K562 (cell line): ENCODE measurements around the gene OR4D9. TPM values are rescaled to one million over a fixed set of nuclear protein-coding genes. Genes with fewer than 3 reads are reported as not detected.
A peak's percentile ranks its signal among the peaks of the same experiment; 100 is the strongest.

Experiments
- ATAC-seq: fragments of 200-7000 bp; cut with Tn5 transposase; 3 replicates; pipeline ENCODE4 v1.9.1; 2020; ENCODE audit warnings: moderate library complexity
- BruUV-seq: library from RNA; stranded (reverse); fragments of 400-500 nt; replicated peaks from 2 replicates; lab custom pipeline; 2021; lab: Mats Ljungman, UMichigan
- CTCF ChIA-PET: fragments of 300-600 bp; formaldehyde crosslinking; extraction: SDS; loops from one replicate; lab custom pipeline; 2021; ENCODE audit warnings: low intra/inter-chr PET ratio; lab: Yijun Ruan, JAX
- POLR2A ChIA-PET: fragments of 300-600, 350-650 bp; sonication (Branson Sonifier 250); formaldehyde crosslinking; extraction: SDS; loops from one replicate; lab custom pipeline; 2021; ENCODE audit warnings: antibody characterized with exemption, inconsistent platforms; lab: Yijun Ruan, JAX
- DNase-seq, 4 experiments: peaks; one replicate each; pipeline versions ENCODE4 v3.0.0 to v3.0.0-alpha.2; 2011 to 2018; ENCODE audit warnings: low spot score in 3 of 4, mixed read lengths in 3 of 4; ENCODE audit errors: extremely low read depth in 1 of 4
- FAIRE-seq: peaks from 2 replicates; lab custom pipeline; 2011; peaks lifted over from hg19 to GRCh38; lab: Jason Lieb, UNC
- H2AFZ ChIP-seq: 2 replicates; pipeline ENCODE4 v1.6.0; 2011; ENCODE audit warnings: low read depth, low read length, control low read depth, inconsistent platforms
- H3K27ac ChIP-seq: fragments of 200-600 bp; 3 replicates; pipeline ENCODE4 v1.8.0; 2011; ENCODE audit warnings: low read depth, mild to moderate bottlenecking, control low read depth, inconsistent platforms, low read length, moderate library complexity, mixed read lengths; ENCODE audit errors: extremely low read depth
- H3K27me3 ChIP-seq, 2 experiments: fragments of 300-600 bp in 1 of 2; 2 replicates in 1 of 2; 3 replicates in 1 of 2; pipeline versions ENCODE4 v1.6.0 to v1.8.0; 2011; ENCODE audit warnings: inconsistent platforms in 2 of 2, low read length in 2 of 2, mild to moderate bottlenecking in 1 of 2, mixed read lengths in 1 of 2, moderate library complexity in 1 of 2; ENCODE audit not compliant: control insufficient read depth in 2 of 2, insufficient read depth in 2 of 2
- H3K36me3 ChIP-seq: fragments of 300-600 bp; 3 replicates; pipeline ENCODE4 v1.8.0; 2011; ENCODE audit warnings: mild to moderate bottlenecking, low read length, inconsistent platforms; ENCODE audit not compliant: control insufficient read depth, insufficient read depth
- H3K4me1 ChIP-seq, 2 experiments: fragments of 200-600 bp in 1 of 2; replicated peaks in 1 of 2; 2 replicates in 1 of 2; 3 replicates in 1 of 2; pipeline versions ENCODE4 v1.5.1 to v1.8.0; 2011; ENCODE audit warnings: inconsistent platforms in 2 of 2, low read length in 2 of 2, mild to moderate bottlenecking in 1 of 2, mixed read lengths in 1 of 2, moderate library complexity in 1 of 2; ENCODE audit not compliant: control insufficient read depth in 2 of 2, insufficient read depth in 2 of 2
- H3K4me2 ChIP-seq: 2 replicates; pipeline ENCODE4 v1.6.1; 2011; ENCODE audit warnings: low read length, control low read depth, inconsistent platforms, mixed read lengths; ENCODE audit not compliant: insufficient read depth
- H3K4me3 ChIP-seq: fragments of 200-600 bp; sonication (generic), shearing (Covaris generic); 2 replicates; pipeline ENCODE4 v1.5.1; 2016; ENCODE audit warnings: control low read depth, inconsistent platforms
- H3K79me2 ChIP-seq: fragments of 200-600 bp; 3 replicates; pipeline ENCODE4 v1.8.0; 2011; ENCODE audit warnings: low read length, inconsistent platforms; ENCODE audit not compliant: control insufficient read depth, insufficient read depth
- H3K9ac ChIP-seq, 2 experiments: 2 replicates each; pipeline versions ENCODE4 v1.6.0 to v1.6.1; 2011; ENCODE audit warnings: low read depth in 2 of 2, low read length in 2 of 2, control low read depth in 1 of 2, inconsistent platforms in 1 of 2, mild to moderate bottlenecking in 1 of 2, mixed read lengths in 1 of 2; ENCODE audit not compliant: insufficient read depth in 1 of 2
- H3K9me1 ChIP-seq: one replicate; pipeline ENCODE4 v1.6.0; 2011; ENCODE audit warnings: inconsistent platforms, mild to moderate bottlenecking, low read length, moderate library complexity; ENCODE audit not compliant: control insufficient read depth, insufficient read depth
- H3K9me3 ChIP-seq: replicated peaks from 2 replicates; pipeline ENCODE4 v1.5.1; 2011; ENCODE audit warnings: low read depth, low read length, inconsistent platforms; ENCODE audit not compliant: control insufficient read depth, insufficient read depth
- H4K20me1 ChIP-seq: replicated peaks from 2 replicates; pipeline ENCODE4 v1.6.1; 2011; ENCODE audit warnings: low read length, inconsistent platforms, mixed read lengths; ENCODE audit not compliant: control insufficient read depth, insufficient read depth
- NFIC ChIP-seq: fragments of 450-650 bp; IDR thresholded peaks from 2 replicates; pipeline ENCODE4 v1.6.1; 2017; ENCODE audit warnings: mild to moderate bottlenecking, inconsistent platforms
- TAF9B ChIP-seq: fragments of 450-650 bp; IDR thresholded peaks from 2 replicates; pipeline ENCODE4 v1.6.1; 2018; ENCODE audit warnings: mild to moderate bottlenecking; ENCODE audit not compliant: partially characterized antibody
- WGBS: fragments of 100-300 bp; shearing (Covaris generic); methylation state at CpG from one replicate; pipeline ENCODE4 v1.1.6; 2016; ENCODE audit warnings: low coverage, mixed read lengths; ENCODE audit not compliant: insufficient coverage; ENCODE audit errors: missing lambda C conversion rate; 5-methylcytosine and 5-hydroxymethylcytosine counted together
- in situ Hi-C: fragments of 300-500 bp; cut with MboI; formaldehyde crosslinking; loops from 4 replicates; pipeline ENCODE4 v1.15.0; 2018; ENCODE audit warnings: inconsistent platforms, mixed read lengths
- intact Hi-C: fragments of 100-400 bp; cut with micrococcal nuclease; formaldehyde crosslinking; loops from 2 replicates; pipeline ENCODE4 v1.14.2; 2022
- polyA plus RNA-seq, 8 experiments: library from polyadenylated mRNA; depleted of rRNA in 4 of 8; stranded (reverse) in 5 of 8; unstranded in 3 of 8; fragments of >200 nt; fragmentation: Nextera tagmentation in 2 of 8; fragmentation: Illumina TruSeq in 1 of 8; extraction: Ambion mirVana in 2 of 8; extraction: Trizol in 1 of 8; gene quantifications; 2 replicates each; pipeline versions ENCODE4 v1.2.1 to v1.2.3, GENCODE V29; 2011 to 2014; ENCODE audit warnings: inconsistent platforms in 1 of 8, missing spikeins in 1 of 8
- total RNA-seq, 7 experiments: library from RNA; depleted of rRNA in 6 of 7; stranded (reverse); fragments of >200 nt in 6 of 7; fragmentation: Illumina TruSeq in 2 of 7; extraction: Trizol in 2 of 7; gene quantifications; 2 replicates each; pipeline versions ENCODE4 v1.2.1 to v1.2.3, GENCODE V29; 2011 to 2021; ENCODE audit warnings: low replicate concordance in 1 of 7
- TF ChIP-seq, protein P1 (sequence below): sonication (generic); formaldehyde crosslinking; IDR thresholded peaks from 2 replicates; pipeline ENCODE4 v1.8.0; 2022; ENCODE audit warnings: mild to moderate bottlenecking, missing genetic modification reagents
- TF ChIP-seq, protein P2 (sequence below), 2 experiments: fragments of 450-650 bp in 1 of 2; IDR thresholded peaks; 2 replicates each; pipeline ENCODE4 v1.6.1; 2011 to 2017; ENCODE audit warnings: low read depth in 2 of 2, antibody characterized with exemption in 1 of 2, borderline replicate concordance in 1 of 2, low read length in 1 of 2, mild to moderate bottlenecking in 1 of 2, mixed read lengths in 1 of 2; ENCODE audit not compliant: control insufficient read depth in 1 of 2

OR4D9 gene
- total and polyA plus RNA-seq, 9 of the 15 experiments (the other 6 are each of a cell fraction or from before 2014, with no cell fraction given): not detected

DNA sequence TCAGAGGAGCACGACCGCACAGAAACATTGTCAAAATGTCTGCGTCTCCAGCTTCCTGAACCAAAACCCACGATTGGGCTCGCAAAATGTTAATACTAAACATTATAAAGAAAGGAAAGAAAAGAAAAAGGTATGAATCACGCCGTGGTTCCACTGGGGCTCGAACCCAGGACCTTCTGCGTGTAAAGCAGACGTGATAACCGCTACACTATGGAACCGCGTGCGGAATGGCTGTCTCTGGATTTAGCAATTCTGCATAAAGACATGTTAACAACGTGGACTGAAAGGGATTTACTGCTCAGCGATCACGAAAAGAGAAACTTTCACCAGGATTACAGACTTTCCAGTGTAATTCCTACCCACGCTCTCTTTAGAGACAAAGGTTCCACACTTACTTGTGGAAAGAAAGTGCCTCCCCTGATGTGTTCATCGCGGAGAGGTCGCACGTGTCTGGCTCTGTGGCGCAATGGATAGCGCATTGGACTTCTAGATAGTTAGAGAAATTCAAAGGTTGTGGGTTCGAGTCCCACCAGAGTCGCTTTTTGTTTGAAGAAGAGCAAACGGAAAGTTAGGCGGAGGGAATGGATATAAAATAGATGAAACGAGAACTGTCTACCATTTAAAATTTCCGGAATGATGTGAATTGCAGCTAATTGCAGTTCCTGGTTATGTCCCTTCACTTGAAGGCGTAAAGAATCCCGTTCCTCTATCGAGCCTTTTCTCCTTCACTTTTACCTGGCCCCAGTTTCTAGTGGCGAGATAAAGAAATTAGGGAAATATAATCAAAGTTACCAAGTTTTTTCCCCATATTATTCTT, 39.7 kb downstream of the OR4D9 start:
- Histone ChIP-seq H3K79me2 (peaks cover 13% of the 10 kb centered on the region), H3K4me2 (peak overlapping the region; percentile 86), H3K9me3 (no peaks in the 10 kb centered on the region), H4K20me1 (no peaks in the 10 kb centered on the region), H3K27me3 (no peaks in the 10 kb centered on the region), H3K9ac (peak overlapping the region; percentile 79 to 99; a peak in 3 of 4 replicates), H3K4me3 (peak overlapping the region; percentile 57), H3K4me1 (peaks cover 28 to 31% of the 10 kb centered on the region in 2 experiments; a peak in 4 of 5 replicates), H2AFZ (peak overlapping the region; percentile 88), H3K36me3 (no peaks in the 10 kb centered on the region; the same call in 2 of the 3 replicates), H3K9me1 (no peaks in the 10 kb centered on the region), H3K27ac (peak overlapping the region; percentile 100)
- peak; percentile 7; the same call in 2 of the 3 replicates for ATAC-seq
- BruUV-seq: no TSS peak
- in situ Hi-C loops (no loop called here), intact Hi-C loops (loop anchor here (5.0 kb wide), 2 partner anchors 66 to 206 kb away; partner anchors contain the start of genes OSBP and STX3)
- ChIA-PET CTCF (no interaction called here), POLR2A (interaction anchor here (0.6 to 7.2 kb wide), 5 partner anchors 8 to 1424 kb away, joined by 3 to 69 read pairs (median 10); partner anchors contain the start of gene PATL1)
- peak in 3 of 4 experiments; percentile 26 to 96 (median 43) for DNase-seq
- FAIRE-seq: peak; percentile 49
- under 1% methylated on average over 34 of the region's 34 CpGs for WGBS
- TF ChIP-seq, protein P1, sequence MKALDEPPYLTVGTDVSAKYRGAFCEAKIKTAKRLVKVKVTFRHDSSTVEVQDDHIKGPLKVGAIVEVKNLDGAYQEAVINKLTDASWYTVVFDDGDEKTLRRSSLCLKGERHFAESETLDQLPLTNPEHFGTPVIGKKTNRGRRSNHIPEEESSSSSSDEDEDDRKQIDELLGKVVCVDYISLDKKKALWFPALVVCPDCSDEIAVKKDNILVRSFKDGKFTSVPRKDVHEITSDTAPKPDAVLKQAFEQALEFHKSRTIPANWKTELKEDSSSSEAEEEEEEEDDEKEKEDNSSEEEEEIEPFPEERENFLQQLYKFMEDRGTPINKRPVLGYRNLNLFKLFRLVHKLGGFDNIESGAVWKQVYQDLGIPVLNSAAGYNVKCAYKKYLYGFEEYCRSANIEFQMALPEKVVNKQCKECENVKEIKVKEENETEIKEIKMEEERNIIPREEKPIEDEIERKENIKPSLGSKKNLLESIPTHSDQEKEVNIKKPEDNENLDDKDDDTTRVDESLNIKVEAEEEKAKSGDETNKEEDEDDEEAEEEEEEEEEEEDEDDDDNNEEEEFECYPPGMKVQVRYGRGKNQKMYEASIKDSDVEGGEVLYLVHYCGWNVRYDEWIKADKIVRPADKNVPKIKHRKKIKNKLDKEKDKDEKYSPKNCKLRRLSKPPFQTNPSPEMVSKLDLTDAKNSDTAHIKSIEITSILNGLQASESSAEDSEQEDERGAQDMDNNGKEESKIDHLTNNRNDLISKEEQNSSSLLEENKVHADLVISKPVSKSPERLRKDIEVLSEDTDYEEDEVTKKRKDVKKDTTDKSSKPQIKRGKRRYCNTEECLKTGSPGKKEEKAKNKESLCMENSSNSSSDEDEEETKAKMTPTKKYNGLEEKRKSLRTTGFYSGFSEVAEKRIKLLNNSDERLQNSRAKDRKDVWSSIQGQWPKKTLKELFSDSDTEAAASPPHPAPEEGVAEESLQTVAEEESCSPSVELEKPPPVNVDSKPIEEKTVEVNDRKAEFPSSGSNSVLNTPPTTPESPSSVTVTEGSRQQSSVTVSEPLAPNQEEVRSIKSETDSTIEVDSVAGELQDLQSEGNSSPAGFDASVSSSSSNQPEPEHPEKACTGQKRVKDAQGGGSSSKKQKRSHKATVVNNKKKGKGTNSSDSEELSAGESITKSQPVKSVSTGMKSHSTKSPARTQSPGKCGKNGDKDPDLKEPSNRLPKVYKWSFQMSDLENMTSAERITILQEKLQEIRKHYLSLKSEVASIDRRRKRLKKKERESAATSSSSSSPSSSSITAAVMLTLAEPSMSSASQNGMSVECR (CRISPR knock-in tag): peak; percentile 52; the same call in 1 of the 2 replicates
- TF ChIP-seq TAF9B: peak; percentile 23
- TF ChIP-seq, protein P2, sequence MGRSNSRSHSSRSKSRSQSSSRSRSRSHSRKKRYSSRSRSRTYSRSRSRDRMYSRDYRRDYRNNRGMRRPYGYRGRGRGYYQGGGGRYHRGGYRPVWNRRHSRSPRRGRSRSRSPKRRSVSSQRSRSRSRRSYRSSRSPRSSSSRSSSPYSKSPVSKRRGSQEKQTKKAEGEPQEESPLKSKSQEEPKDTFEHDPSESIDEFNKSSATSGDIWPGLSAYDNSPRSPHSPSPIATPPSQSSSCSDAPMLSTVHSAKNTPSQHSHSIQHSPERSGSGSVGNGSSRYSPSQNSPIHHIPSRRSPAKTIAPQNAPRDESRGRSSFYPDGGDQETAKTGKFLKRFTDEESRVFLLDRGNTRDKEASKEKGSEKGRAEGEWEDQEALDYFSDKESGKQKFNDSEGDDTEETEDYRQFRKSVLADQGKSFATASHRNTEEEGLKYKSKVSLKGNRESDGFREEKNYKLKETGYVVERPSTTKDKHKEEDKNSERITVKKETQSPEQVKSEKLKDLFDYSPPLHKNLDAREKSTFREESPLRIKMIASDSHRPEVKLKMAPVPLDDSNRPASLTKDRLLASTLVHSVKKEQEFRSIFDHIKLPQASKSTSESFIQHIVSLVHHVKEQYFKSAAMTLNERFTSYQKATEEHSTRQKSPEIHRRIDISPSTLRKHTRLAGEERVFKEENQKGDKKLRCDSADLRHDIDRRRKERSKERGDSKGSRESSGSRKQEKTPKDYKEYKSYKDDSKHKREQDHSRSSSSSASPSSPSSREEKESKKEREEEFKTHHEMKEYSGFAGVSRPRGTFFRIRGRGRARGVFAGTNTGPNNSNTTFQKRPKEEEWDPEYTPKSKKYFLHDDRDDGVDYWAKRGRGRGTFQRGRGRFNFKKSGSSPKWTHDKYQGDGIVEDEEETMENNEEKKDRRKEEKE (IDR thresholded peaks at IDR 0.05; ENCODE audit: borderline replicate concordance in 1 of 2, control insufficient read depth in 1 of 2, low read depth in 2 of 2, low read length in 1 of 2): 0 out of 4 replicates have a peak, but pooled peaks of 1 of the 2 experiments have one; percentile 11
- peak; percentile 12; the same call in 1 of the 2 replicates for TF ChIP-seq NFIC
